Measurements from ENCODE around the gene ITPR1. TPM values are rescaled to one million over a fixed set of nuclear protein-coding genes. Genes with fewer than 3 reads are reported as not detected.

The ITPR1 gene
- total RNA-seq, 1 donor from 2014 or later, result 16.3 TPM

- no peak for DNase-seq (ENCODE audit: low read depth)
- H3K36me3 ChIP-seq (ENCODE audit: control insufficient read depth, insufficient read depth, low read length), result no peaks in the 10 kb centered on the region
- peaks cover 2% of the 10 kb centered on the region for H3K27me3 ChIP-seq (ENCODE audit: control insufficient read depth, insufficient read depth, low read length)
- TF ChIP-seq CTCF (IDR thresholded peaks at IDR 0.05; ENCODE audit: insufficient read depth, low read length, severe bottlenecking), result no peak
- FAIRE-seq, result no peak
- no peak overlapping the region for H3K4me3 ChIP-seq (ENCODE audit: low read depth, low read length)
Measured at GRCh38 chr3:4528819-4529600, 35.9 kb downstream of the ITPR1 start.

- no peak for FAIRE-seq
- Histone ChIP-seq H3K36me3 (ENCODE audit: control insufficient read depth, insufficient read depth, low read length) (no peaks in the 10 kb centered on the region), H3K4me3 (ENCODE audit: low read depth, low read length) (no peak overlapping the region), H3K27me3 (ENCODE audit: control insufficient read depth, insufficient read depth, low read length) (peaks cover 2% of the 10 kb centered on the region)
- DNase-seq (ENCODE audit: low read depth), result no peak
- TF ChIP-seq CTCF (IDR thresholded peaks at IDR 0.05; ENCODE audit: insufficient read depth, low read length, severe bottlenecking), result no peak
Measured at GRCh38 chr3:4529876-4530588, 36.9 kb downstream of the ITPR1 start.

GRCh38 chr3:4531478-4532025, 38.4 kb downstream of the ITPR1 start:
- FAIRE-seq (no peak), DNase-seq (ENCODE audit: low read depth) (peak; percentile 54)
- Histone ChIP-seq H3K27me3 (ENCODE audit: control insufficient read depth, insufficient read depth, low read length) (peaks cover 2% of the 10 kb centered on the region), H3K4me3 (ENCODE audit: low read depth, low read length) (no peak overlapping the region), H3K36me3 (ENCODE audit: control insufficient read depth, insufficient read depth, low read length) (no peaks in the 10 kb centered on the region)
- no peak for TF ChIP-seq CTCF (IDR thresholded peaks at IDR 0.05; ENCODE audit: insufficient read depth, low read length, severe bottlenecking)

- TF ChIP-seq CTCF (IDR thresholded peaks at IDR 0.05; ENCODE audit: insufficient read depth, low read length, severe bottlenecking), result no peak
- DNase-seq (ENCODE audit: low read depth) (no peak), FAIRE-seq (no peak)
- Histone ChIP-seq H3K36me3 (ENCODE audit: control insufficient read depth, insufficient read depth, low read length) (no peaks in the 10 kb centered on the region), H3K27me3 (ENCODE audit: control insufficient read depth, insufficient read depth, low read length) (peaks cover 2% of the 10 kb centered on the region), H3K4me3 (ENCODE audit: low read depth, low read length) (no peak overlapping the region)
Measured at GRCh38 chr3:4532535-4533112, 39.5 kb downstream of the ITPR1 start.

- no peak for TF ChIP-seq CTCF (IDR thresholded peaks at IDR 0.05; ENCODE audit: insufficient read depth, low read length, severe bottlenecking)
- H3K27me3 ChIP-seq (ENCODE audit: control insufficient read depth, insufficient read depth, low read length), result peaks cover 2% of the 10 kb centered on the region
- H3K36me3 ChIP-seq (ENCODE audit: control insufficient read depth, insufficient read depth, low read length), result no peaks in the 10 kb centered on the region
- DNase-seq (ENCODE audit: low read depth) (no peak), FAIRE-seq (no peak)
- no peak overlapping the region for H3K4me3 ChIP-seq (ENCODE audit: low read depth, low read length)
Measured at GRCh38 chr3:4533489-4534443, 40.6 kb downstream of the ITPR1 start.

Measured in bronchial epithelial cell (primary cell).